GM21423 (cell line): ENCODE results near the gene ZMPSTE24.
"Not testable (repeated sequence)": the region's sequence is repeated elsewhere in the genome, so short reads cannot be mapped to it uniquely, and the experiment has no call there.

ENCODE experiments used
- ATAC-seq: cut with Tn5 transposase; IDR thresholded peaks from one replicate; pipeline ENCODE4 v1.9.1; 2021; ENCODE audit warnings: mild to moderate bottlenecking, moderate library complexity; ENCODE audit not compliant: unreplicated experiment

Gene ZMPSTE24

DNA sequence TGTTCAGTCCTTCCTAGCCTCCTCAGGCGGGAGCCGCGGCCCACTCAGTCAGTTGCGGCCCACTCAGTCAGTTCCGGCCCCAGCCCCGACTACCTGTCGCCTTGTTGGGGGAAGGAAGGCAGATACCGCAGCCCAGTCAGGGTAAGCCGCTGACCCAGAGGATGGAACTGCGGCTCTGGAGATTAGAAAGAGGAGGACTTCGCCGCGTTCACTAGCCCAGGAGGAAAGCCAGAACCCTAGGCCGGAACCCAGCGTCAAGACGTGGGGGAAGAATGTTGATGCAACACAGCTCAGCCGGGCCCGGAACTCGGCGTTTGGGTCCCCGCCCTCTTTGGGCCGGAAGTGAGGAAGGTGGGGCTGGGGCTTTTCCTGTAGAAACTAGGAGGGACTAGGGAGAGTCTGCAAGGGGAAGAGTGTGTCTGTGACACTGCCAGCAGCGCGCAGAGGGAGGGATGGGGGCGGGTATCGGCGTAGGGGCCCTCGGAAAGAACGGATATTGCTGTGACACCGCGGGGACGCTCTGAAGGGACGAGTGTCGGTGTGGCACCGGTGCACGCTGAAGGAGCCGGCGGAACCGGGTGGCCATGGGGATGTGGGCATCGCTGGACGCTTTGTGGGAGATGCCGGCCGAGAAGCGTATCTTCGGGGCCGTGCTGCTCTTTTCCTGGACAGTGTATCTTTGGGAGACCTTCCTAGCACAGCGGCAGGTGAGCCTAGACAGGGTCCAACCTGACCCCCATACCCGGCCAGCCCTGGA is at the start of gene ZMPSTE24:
ZMPSTE24 (plus strand) TSS at position 549 of the 757 bp plus-strand sequence; CDS start at position 585, 36 bp downstream.
- ATAC-seq = peak; percentile 89

DNA sequence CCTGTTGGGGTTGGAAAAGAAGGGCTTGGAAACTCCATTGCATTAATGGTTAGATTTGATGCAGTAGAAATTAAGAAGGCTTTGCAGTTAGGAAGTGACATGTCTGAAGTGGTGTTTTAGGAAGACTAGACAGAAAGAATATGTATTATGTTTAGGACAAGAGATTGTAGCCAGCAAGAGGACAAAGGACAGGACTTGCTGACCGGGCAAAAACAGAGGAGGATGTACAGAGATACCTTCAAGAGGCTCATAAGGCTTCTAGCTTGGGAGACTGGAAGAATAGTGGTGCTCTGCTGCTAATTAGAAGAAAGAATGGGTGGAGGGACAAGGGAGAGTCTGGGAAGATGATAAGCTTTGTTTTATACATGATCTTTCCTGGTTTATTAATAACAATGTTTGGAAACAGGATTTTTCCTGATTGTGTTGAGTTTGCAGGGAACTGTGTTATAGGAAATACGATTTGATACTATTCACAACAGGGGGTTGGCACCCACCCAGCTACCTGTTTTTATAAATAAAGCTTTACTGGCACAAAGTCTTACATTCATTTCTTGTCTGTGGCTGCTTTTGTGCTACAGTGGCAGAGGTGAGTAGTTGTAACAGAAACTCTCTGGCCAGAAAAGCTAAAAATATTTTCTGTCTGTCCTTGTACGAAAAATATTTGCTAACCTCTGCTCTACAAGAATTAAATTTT is 47.4 kb upstream of the ZMPSTE24 start:
- ATAC-seq = no peak

DNA sequence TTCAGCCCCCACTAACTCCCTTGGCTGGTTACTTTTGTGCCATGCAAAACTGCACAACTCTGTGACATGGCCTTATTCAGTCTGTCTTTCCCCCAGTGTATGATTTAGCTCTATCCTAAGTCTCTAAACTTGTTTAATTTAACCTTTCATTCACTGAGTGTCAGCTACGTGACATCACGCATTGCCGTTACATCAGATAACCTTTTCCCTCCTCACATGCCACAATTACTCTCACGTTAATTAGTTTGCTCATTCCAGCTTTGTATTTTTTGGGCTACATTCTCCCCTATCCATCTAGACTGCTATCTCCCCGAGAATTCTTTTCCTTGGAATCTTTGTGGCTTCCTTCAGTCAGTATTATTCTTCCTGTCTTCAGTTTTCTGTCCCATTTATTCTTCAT is 39.7 kb upstream of the ZMPSTE24 start:
- no peak for ATAC-seq

DNA sequence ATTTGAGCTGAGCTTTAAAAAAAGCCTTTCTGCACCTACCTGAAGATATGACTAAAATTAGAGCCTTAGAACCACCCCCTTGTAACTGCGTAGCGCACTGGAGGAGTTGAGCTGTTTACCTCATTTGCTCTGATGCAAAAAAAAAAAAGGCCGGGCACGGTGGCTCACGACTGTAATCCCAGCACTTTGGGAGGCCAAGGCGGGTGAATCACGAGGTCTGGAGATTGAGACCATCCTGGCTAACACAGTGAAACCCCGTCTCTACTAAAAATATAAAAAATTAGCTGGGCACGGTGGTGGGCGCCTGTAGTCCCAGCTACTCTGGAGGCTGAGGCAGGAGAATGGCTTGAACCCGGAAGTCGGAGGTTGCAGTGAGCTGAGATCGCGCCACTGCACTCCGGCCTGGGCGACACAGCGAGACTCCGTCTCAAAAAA is 36.5 kb upstream of the ZMPSTE24 start:
- ATAC-seq = not testable (repeated sequence)

DNA sequence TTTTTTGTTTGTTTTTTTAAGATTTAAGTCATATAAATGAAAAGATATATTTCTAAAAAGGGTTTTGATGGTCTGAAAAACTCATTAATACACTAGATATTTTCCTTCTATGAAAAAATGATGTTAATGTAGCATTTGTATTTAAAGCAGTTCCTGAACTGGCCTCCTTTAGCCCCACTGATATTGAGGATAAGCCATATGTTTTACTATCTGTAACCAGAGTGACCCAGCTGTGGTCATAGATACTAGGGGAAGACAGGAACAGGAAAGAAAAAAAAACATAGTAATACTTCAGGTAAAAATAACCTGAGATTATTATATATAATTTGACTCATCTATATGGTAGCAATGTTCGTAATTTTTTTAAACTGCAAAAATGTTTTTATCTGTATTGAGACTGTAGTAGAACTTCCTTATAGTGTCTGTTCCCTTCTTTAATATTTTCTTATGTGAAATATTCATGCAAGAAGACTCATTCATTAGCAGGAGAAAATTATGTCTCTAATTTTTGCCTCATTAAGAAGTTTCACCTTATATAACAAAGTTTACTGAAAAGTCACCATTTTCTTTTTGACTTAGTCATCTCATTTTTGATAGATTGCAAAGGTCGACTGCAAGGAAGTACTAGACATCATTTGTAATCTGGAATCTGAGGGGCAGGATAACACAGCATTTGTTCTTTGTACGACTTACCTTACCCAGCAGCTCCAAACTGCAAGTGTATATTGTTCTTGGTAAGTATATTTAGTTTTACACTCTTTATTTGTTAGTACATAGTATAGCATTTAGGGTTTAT is 35.9 kb upstream of the ZMPSTE24 start:
- no peak for ATAC-seq

DNA sequence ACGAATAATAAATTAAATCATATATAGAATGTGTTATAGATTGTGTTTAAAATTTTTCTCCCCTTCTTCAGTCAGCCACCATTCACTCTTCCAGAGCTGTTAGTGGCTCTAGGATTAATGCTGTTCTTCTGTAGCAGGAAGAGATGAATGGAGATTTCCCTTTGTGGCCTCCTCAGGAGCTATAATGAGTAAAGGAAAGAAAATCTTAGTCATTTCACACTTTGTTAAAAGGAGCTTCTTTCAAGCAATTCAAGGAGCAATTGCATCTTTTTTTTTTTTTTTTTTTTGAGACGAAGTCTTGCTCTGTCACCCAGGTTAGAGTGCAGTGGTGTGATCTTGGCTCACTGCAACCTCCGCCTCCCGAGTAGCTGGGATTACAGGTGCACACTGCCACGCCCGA is 34.0 kb upstream of the ZMPSTE24 start:
- ATAC-seq = no peak

DNA sequence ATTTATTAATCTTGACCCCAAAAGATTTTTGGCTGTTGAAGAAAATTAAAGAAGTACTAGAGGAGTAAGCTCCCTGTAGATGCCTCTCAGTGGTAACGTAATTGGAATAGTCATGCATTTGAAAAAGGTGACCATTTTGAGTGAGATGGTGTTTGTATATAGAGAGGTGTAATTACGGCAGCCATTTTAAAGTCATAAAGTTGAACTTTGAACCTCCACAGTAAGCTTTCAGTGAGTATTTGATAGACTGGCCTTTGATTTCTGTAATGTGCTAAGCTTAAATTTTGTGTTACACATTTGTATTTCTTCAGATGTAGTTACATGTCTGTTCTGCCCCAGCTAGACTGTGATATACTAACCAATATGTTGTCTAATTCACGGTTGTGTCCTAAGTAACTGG is 31.8 kb upstream of the ZMPSTE24 start:
- no peak for ATAC-seq

DNA sequence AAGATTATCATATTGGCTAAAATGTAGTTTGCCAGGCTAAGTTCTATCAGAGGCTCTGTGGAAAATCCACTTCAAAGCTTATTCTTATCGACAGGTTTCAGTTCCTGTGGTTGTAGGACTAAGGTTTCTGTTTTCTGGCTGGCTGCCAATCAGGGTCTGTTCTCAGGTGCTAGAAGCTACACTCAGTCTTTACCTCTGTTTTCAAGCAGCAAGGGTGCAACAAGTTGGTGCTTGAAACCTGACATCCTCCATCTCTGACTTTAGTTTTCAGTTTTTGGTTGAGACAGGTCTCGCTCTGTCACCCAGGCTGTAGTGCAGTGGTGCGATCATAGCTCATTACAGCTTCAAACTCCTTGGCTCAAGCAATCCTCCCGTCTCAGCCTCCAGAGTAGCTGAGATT is 25.6 kb upstream of the ZMPSTE24 start:
- peak; percentile 84 for ATAC-seq

DNA sequence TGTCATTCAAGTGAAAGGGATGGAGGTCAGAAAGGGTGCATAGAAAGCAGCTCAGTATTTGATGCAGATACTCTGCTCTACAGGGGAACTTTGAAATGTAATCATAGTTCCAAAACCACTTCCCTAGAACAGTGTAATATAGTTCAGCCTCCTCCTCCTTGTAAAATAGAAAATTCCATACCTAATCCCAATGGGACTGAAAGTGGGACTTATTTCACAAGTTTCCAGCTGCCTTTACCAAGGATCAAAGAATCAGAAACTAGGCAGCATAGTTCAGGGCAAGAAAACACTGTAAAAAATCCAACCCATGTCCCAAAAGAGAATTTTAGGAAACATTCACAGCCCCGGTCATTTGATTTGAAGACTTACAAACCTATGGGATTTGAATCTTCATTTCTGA is 18.4 kb upstream of the ZMPSTE24 start:
- no peak for ATAC-seq

DNA sequence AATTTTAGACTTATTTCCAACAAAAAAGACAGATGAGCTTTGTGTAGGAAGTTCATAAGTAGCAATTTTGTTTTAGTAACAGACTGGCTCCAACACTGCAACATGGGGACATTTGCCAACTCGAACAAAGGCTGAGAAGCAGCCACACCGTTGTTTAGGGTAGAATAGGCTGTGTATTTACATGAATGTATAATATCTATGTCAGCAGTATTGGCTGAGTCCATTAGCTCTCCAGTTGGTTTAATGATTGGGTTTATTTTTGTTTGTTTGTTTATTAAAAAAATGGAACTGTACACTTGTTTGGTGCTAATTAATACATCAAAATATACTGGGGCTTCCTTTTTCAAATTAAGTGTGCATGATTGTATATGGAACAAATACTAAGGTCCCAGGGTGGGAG is 17.6 kb upstream of the ZMPSTE24 start:
- ATAC-seq = no peak

DNA sequence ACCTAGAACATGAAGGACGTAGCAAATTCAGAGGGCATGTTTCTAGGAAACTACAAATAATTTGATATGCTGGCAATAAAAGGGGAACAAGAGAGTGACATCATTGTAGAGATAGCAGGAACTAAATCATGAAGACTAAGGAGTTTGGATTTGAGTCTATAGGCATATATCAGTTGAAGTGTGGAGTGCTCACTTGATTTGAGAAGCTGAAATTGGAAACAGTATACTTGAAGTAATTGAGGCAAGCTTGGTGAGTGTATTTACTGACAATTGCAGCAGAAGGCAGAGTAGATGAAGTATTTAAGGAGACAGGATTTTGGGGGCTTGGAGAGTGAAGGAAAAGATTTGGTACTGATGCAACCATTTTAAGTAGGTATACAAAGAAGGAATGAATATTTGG is 16.7 kb upstream of the ZMPSTE24 start:
- no peak for ATAC-seq

DNA sequence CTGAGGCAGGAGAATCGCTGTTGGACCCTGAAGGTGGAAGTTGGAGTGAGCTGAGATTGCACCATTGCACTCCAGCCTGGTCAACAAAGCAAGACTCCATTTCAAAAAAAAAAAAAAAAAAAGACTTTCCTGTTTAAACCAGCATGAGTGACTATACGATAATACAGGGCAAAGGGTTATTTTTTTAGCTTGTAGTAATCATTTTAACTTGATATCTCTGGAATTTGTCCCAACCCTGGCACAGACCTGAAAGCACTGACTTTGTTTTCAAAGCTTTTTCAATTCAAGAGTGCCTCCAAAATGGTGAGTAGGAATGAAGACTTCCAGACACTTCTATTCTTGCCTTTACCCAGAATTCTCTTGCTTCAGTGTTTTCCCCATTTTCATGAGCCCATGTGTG is 14.7 kb upstream of the ZMPSTE24 start:
- ATAC-seq = no peak

DNA sequence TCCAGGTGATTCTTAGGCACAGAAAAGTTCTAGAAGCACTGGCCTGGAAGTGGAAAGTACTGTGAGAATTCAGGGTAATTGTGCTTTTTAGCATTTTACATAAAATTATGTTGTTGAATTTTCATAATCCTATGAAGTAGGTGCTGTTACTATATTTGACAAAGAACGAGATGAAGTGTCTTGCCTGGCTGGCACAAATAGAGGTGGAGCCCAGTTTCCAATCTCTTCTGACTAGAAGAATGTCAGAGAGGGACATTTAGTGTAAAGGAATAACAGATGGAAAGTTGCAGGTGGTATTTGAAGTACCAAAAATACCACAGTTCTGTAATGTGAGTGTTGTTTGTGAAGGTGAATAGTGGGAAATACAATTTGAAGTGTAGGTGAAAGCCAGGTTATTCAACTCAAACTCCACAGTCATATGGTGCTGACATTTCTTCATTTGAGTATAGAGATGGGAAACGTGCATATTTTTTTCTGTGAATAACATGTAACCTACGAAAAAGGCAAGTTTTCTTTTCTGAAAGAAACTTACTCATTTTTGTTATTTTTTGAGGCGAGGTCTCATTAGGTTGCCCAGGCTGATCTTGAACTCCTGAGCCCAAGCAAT is 13.8 kb upstream of the ZMPSTE24 start:
- no peak for ATAC-seq

DNA sequence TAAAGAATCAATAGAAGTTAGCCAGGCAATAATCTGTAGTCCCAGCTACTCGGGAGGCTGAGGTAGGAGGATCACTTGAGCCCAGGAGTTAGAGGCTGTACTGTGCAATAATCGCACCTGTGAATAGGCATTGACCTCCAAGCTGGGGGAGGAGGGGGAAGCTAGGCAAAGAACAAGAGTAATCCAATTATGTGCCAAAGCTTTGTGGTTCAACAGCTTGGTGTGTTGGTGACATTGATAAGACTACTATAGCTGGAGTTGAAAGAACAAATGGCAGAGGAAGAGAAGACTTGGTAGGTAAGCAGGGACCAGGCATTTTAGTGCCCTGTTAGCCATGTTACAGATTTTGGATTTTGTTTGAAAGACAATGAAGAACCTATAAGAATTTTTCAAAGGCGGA is 12.3 kb upstream of the ZMPSTE24 start:
- no peak for ATAC-seq

DNA sequence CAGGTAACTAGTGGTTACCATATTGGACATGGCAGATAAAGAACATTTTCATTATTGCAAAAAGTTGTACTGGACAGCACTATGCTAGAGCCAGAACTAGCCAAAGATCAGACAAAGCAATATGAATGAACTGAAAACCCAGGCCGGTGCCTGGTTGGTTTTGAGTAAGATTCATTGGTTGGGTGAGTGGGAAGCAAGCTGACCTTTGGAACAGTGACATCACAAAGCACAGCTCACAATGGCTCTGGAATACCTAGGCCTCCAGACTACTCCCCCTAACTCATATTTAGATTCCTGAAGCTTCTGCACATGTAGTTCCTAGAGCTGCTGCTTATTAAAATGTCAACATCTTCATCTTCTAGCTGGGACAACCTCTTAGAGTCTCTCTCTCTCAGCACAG is 10.4 kb upstream of the ZMPSTE24 start, which contains the start of gene TMCO2:
TMCO2 (plus strand) TSS at position 283 of the 400 bp plus-strand sequence; CDS start at position 340, 57 bp downstream.
- ATAC-seq = no peak

DNA sequence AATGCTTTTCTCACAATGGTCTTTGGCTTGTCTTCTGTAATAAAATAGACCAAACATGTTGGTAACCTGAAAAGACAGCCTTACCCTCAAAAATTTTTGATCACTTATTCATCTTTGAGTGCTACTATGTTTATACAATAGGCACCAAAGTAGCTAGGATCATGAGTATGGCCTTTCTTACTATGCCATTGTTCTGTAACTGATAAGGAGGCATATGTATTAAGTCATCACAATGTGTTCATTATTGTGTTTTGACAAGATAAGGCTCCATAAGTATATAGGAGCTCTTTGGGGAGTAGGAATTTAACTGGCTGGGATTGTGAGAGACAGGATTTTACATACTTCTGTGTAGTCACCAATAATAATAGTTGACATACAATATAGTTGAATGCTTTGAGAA is 9.6 kb upstream of the ZMPSTE24 start:
- ATAC-seq = no peak

DNA sequence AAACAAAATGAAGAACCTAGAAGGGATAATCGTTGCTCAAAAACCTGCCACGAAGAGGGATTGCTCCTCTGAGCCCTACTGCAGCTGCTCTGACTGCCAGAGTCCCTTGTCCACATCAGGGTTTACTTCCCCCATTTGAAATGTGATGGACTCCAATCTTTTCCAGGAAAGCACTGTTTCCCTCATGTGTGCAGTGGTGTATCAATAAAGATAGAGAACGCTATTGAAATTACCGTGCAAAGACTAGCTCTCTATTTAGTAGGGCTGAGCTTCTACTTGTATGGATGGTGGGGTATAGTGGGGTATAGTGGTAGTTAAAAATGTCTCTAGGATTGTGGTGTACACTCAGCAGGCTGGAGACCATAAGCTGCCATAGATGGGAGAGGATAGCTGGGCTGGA is 6.6 kb upstream of the ZMPSTE24 start:
- no peak for ATAC-seq

DNA sequence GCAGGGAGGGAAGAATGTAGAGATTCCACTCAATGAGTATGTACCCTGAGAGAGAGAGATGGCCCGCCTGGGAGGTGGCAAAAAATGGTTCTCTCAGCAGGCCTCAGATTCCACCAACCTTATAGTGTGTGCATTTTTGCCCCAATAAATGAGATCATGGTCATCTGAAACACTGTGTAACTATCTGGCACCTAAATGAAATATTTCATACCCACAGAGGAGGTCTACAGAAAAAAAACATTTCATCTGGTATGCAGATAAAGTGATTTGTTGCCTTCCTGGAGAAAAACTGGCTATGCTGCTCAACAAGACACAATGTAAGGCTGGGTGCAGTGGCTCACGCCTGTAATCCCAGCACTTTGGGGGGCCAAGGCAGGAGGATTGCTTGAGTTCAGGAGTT is 5.4 kb upstream of the ZMPSTE24 start:
- ATAC-seq = no peak

DNA sequence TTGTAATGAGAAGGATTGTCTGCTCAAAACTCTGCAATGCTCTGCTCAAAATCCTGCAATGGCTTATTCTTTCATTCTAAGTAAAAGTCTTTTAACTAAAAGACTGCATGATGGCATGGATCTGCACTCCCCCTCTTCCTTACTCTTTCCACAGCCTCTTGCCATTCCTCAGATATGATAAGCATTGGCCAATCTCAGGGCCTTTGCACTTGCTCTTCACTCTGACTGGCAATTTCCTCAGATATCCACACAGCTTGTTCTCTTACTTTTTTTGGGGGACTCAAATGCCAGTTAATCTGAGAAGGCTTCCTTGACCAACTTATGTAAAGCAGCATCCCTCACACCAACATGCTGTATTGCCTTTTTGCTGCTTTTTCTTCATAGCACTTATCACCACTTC is 2.8 kb upstream of the ZMPSTE24 start:
- no peak for ATAC-seq

DNA sequence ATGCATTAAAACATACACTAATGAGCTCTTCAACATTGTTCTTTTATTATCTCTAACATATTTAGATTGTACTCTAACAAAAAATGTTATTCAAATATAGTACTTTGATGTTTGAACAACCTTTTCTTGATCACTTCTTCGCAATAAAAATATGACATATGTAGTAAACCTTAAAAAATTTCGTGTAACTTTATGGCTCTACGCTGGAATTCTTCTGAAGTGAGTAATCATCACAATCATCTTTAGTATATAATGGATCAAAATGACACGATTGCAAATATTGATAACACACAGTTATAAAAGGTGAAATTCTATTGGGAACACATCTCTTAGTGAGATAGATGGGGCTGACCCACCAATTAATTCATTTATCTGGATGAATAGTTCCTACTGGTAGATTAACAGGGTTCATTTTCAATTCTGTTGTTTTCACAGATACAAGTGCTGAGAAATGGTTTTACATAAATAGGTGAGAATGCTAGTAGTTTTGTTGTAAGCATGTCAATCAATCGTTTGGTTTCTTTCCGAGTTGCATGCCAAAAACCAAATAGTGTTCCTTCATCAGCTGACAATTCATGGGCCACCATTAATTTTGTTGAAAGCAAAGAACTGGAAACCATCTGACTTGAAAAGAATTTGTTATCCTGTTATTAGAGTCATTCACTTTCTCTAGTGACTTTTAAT is 1.5 kb upstream of the ZMPSTE24 start:
- ATAC-seq = no peak

DNA sequence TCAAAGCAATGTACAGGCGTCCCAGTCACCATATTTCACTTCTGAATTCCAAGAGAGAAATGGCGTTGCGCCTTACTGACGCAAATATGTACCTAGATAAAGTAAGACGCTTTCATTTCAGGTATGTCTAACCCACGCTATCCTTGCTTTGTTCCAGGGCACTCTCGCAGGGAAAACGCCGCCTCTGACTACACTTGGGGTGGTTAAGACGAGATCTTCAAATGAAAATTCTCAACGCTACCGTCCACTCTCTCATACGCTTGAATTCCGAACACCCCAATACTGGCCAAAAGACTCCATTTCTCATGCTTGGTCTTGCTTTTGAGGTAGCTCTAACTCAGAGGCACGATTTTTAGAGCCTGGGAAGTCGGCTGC is 736 bp upstream of the ZMPSTE24 start:
- no peak for ATAC-seq
